ENCODE results near the gene NSFL1C.

NSFL1C gene

DNA sequence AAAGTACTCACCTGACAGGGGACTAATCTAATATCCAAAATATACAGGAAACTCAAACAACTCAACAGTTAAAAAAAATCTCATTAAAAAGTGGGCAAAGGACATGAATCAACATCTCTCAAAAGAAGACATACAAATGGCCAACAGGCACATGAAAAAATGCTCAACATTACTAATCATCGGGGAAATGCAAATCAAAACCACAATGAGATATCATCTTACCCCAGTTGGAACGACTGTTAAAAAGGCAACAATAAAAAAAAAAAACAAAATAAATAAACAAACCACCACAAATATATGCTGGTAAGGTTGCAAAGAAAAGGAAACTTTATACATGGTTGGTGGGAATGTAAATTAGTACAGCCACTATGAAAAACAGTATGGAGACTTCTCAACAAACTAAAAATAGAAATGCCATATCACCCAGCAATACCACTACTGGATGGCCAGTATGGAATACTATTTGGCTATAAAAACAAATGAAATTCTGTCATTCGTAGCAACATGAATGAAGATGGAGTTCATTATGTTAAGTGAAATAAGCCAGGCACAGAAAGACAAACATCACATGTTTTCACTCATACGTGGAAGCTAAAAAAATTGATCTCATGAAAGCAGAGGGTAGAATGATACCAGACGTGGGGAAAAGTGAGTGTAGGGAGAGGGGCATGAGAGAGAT lies 17.9 kb upstream of the NSFL1C start:
- DNase-seq (ENCODE audit: low spot score) = no peak

DNA sequence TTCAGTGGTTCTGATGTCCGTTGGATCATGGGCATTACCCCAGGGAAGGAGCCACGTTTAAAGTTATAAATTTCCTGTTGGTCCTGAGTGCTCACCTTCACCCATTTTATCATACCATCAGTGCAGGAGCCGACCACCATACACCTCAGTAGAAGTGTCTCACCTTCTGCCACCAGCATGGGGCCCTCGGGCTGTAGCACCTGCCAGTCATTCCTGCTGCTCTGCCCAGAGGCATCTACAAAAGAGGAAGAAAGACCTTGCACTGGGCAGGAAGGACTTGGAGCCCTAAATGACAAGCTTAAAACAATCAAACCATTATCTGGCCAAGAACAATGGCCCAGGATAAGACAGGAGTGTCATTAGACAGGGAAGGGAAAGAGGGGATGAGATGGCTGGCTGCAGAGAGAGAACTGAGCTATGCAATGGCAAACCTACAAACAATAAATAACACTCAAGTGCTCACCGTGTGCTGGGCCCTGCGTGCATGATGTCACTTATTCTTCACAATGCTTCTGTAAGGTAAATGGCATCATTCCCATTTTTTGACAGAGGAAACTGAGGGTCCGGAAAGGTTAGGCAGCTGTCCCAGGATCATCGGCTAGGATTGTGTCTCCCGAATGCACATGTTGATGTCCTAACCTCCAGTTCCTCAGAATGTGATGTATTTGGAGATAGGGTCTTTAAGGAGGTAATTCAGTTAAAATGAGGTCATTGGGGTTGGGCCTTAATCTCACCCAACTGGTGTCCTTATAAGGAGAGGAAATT lies 13.4 kb upstream of the NSFL1C start:
- DNase-seq (ENCODE audit: low spot score) = no peak

DNA sequence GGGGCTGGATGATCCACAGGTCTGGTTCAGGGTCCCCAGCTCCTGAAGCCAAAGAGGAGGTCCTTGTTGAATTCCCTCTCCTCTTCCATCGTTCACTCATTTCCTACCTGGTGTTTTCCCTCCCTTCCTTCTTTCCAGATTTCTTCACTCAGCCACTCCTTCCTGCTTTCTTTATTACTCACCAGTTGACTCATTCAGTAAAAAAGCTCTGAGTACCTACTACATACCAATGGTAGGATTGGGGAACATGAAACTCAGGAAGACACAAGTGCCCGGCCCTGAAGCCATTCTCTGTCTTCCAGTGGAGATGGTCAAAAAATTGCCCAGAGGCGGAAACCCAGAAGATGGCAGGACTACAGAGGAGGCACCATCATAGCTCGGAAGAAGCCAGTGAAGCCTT lies 11.9 kb upstream of the NSFL1C start:
- DNase-seq (ENCODE audit: low spot score) = no peak

- no peak for DNase-seq (ENCODE audit: low spot score)
Measured at GRCh38 chr20:1477896-1478490, 11.3 kb upstream of the NSFL1C start.

GRCh38 chr20:1474817-1475603 lies 8.4 kb upstream of the NSFL1C start:
- DNase-seq (ENCODE audit: low spot score) = no peak

DNA sequence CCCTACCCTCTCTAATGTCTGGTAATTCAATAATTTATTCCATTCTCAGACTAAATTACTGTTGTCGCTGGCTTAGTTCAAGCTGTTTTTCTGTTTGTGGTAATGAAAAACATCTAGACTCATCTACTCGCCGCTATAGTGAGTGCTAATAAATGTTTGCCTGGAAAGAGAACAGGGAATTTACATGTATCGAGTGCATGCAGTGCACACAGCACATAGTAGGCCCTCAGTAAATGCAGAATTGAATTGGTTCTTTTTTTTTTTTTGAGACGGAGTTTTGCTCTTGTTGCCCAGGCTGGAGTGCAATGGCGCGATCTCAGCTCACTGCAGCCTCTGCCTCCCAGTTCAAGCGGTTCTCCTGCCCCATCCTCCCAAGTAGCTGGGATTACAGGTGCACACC lies 7.7 kb upstream of the NSFL1C start:
- DNase-seq (ENCODE audit: low spot score) = no peak

- no peak for DNase-seq (ENCODE audit: low spot score)
Measured at GRCh38 chr20:1473246-1474220, 6.9 kb upstream of the NSFL1C start.

DNA sequence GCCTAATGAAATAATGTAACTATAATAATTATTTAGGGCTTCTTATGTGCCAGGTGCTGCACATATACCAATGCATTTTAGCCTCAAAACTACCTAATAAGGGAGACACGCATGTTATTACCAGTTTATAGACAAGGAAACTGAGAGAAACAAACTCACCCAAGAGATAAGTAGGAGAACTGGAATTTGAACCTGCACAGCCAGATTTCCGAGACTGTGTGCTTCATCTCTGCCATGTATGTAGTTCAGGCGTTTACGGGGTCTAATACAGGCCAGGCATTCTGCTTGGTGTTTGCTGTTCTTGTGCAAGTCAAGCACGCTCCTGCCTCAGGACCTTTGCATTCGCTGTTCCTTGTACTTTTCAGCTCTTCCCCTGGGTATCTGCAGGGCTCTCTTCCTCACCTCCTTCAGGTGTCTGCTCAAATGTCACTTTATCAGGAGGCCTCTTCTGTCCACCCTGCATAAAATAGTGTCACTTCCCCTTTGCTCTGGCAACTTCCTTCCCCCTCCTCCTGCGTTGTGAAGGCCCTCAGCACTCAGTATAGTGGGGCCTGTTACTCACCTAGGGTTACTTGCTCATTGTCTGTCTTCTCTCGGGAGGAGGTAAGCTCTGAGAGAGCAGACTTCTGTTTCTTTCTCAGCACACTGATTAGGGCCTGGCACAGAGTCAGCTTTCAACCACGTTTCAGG lies 6.1 kb upstream of the NSFL1C start:
- DNase-seq (ENCODE audit: low spot score) = peak; percentile 23

GRCh38 chr20:1471242-1471641 lies 4.6 kb upstream of the NSFL1C start:
- no peak for DNase-seq (ENCODE audit: low spot score)

GRCh38 chr20:1469925-1470571 lies 3.4 kb upstream of the NSFL1C start:
- DNase-seq (ENCODE audit: low spot score) = peak; percentile 59

DNA sequence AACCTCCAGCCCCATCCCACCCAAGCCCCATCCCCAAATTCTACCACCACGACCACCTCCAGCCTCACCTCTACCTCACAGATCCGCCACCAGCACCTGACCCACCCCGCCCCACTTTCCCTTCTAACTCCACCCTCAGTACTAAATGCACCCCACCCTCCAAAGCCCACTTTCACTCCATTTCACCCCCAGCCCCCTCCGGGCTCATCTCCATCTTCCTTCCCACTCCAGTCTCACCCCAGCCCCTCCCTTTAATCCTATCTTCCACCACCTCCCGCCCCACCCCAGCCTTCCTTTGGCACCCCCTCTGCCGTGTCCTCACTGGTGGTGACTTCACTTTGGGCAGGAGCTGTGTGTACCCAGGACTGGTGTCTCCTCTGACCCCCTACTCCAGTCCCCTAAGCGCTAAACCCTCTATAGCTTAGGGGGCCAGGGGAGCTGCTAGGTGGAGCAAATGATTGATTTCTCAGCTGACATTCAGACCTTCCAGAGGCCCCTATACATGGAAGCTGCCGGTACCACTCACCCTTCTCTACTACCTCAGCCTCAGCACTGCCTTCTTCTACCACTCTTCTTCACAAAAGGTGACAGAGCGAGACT lies 2.8 kb upstream of the NSFL1C start:
- no peak for DNase-seq (ENCODE audit: low spot score)

DNA sequence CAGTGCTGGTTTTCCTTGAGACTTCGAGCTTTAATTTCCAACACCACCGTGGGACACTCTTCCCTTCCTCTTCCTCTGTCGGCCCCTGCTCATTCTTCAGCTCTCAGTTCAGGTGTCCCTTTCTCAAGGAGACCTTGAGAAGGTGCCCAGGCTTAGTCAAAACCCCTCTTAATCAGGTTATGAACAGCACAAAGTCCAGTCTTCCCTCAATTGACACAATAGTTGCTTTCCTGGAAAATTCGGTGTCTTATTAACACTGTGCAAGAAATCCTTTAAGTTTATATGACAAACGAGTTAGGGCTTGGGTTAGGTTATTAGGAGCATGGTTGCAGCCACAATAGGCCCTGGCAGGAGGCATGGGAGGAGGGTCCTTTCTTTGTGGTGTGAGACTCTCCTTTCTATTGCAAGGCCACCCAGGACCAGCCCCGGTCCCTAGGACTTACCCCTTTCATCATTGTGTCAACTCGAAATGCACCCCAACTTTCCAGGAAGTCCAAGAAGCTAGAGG lies 1.5 kb upstream of the NSFL1C start:
- peak; percentile 3 for DNase-seq (ENCODE audit: low spot score)

- DNase-seq (ENCODE audit: low spot score) = peak; percentile 71
Measured at GRCh38 chr20:1467355-1468116, 887 bp upstream of the NSFL1C start.

DNA sequence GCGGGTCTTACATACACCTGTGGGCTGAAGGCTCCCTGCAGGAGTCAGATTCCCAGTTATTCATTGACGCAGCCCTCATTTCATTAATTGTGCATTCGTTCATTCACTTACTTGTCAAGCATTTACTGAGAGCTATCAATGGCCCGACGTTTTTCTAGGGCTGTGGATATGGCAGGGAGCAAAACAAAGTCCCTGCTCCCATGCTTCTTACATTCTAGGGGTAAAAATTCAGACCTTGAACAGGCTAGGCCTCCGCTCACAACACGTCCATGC lies 369 bp upstream of the NSFL1C start:
- no peak for DNase-seq (ENCODE audit: low spot score)

GRCh38 chr20:1465470-1466210 lies 1.0 kb downstream of the NSFL1C start:
- peak; percentile 7 for DNase-seq (ENCODE audit: low spot score)

GRCh38 chr20:1463971-1464570 lies 2.6 kb downstream of the NSFL1C start:
- DNase-seq (ENCODE audit: low spot score) = no peak

GRCh38 chr20:1462834-1463233 lies 3.8 kb downstream of the NSFL1C start:
- no peak for DNase-seq (ENCODE audit: low spot score)

GRCh38 chr20:1462001-1462400 lies 4.6 kb downstream of the NSFL1C start:
- no peak for DNase-seq (ENCODE audit: low spot score)
